Bronchial epithelial cell (primary cell): ENCODE data around the gene UPK3A. TPM values are rescaled to one million over a fixed set of nuclear protein-coding genes. Genes with fewer than 3 reads are reported as not detected.
"Not testable (repeated sequence)": the region's sequence is repeated elsewhere in the genome, so short reads cannot be mapped to it uniquely, and the experiment has no call there.

Source experiments
- DNase-seq: peaks from one replicate; pipeline ENCODE4 v3.0.0-alpha.2; 2010; ENCODE audit warnings: low read depth
- FAIRE-seq: peaks from 2 replicates; lab custom pipeline; 2011; peaks lifted over from hg19 to GRCh38; lab: Jason Lieb, UNC
- H3K27me3 ChIP-seq: 2 replicates; pipeline ENCODE4 v1.5.1; 2011; ENCODE audit warnings: low read length; ENCODE audit not compliant: control insufficient read depth, insufficient read depth
- H3K36me3 ChIP-seq: 2 replicates; pipeline ENCODE4 v1.5.1; 2011; ENCODE audit warnings: low read length; ENCODE audit not compliant: control insufficient read depth, insufficient read depth
- H3K4me3 ChIP-seq: 2 replicates; pipeline ENCODE4 v1.5.1; 2011; ENCODE audit warnings: mild to moderate bottlenecking, low read depth, low read length, control low read depth
- total RNA-seq: library from RNA; depleted of rRNA; stranded (reverse); fragments of >200 nt; gene quantifications from 2 replicates; pipeline ENCODE4 v1.2.1, GENCODE V29; 2014
- TF ChIP-seq, protein P1 (sequence below): IDR thresholded peaks from 2 replicates; pipeline ENCODE4 v1.5.1; 2011; ENCODE audit warnings: mild to moderate bottlenecking, moderate library complexity, low read length, control low read depth, inconsistent platforms; ENCODE audit not compliant: insufficient read depth, severe bottlenecking

Gene UPK3A
- total RNA-seq, 1 donor from 2014 or later = not detected

DNA sequence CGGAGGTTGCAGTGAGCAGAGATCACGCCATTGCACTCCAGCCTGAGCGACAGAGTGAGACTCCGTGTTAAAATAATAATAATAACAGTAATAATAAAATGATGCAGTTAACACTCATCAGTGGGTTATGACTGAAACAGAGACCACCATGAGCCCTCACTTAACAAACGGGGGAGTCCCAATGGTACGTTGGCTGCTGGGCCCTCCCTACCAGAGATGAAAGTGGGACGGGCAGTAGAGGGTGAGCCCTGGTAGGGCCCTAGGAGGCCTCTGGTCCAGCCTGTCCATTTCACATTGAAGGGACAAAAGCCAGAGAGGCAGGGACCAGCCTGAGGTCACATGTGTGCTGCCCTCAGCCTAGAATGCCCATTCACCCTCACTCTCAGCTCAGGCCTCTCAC, 30.4 kb upstream of the UPK3A start:
- TF ChIP-seq, protein P1, sequence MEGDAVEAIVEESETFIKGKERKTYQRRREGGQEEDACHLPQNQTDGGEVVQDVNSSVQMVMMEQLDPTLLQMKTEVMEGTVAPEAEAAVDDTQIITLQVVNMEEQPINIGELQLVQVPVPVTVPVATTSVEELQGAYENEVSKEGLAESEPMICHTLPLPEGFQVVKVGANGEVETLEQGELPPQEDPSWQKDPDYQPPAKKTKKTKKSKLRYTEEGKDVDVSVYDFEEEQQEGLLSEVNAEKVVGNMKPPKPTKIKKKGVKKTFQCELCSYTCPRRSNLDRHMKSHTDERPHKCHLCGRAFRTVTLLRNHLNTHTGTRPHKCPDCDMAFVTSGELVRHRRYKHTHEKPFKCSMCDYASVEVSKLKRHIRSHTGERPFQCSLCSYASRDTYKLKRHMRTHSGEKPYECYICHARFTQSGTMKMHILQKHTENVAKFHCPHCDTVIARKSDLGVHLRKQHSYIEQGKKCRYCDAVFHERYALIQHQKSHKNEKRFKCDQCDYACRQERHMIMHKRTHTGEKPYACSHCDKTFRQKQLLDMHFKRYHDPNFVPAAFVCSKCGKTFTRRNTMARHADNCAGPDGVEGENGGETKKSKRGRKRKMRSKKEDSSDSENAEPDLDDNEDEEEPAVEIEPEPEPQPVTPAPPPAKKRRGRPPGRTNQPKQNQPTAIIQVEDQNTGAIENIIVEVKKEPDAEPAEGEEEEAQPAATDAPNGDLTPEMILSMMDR = no peak
- DNase-seq (no peak), FAIRE-seq (no peak)
- H3K27me3 ChIP-seq = no peaks in the 10 kb centered on the region
- no peak overlapping the region for H3K4me3 ChIP-seq
- H3K36me3 ChIP-seq = no peaks in the 10 kb centered on the region

DNA sequence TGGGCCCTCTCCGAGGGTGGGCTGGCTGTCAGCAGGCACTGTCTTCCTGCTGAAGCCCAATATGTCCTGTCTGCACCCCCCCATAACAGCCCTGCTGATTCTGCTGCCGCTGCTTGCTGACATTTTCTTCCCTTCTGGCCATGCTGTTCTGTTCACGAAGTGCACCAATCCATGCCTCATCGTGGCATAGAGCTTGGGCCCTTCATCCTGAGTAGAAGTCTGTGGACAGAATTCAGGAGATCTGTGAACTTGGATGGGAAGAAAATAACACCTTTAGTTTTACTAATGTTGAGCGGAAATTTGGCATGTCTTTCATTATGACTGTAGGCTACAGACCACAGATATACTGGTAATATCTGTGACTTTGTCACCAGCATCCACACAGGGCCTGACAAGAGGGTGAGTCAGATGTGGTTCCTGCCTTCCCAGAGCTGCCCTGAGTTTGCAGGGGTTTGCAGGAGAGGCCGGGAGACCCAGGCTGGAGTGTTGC, 29.9 kb upstream of the UPK3A start:
- TF ChIP-seq, protein P1 = no peak
- Histone ChIP-seq H3K36me3 (no peaks in the 10 kb centered on the region), H3K27me3 (no peaks in the 10 kb centered on the region), H3K4me3 (no peak overlapping the region)
- FAIRE-seq = no peak
- DNase-seq = no peak

DNA sequence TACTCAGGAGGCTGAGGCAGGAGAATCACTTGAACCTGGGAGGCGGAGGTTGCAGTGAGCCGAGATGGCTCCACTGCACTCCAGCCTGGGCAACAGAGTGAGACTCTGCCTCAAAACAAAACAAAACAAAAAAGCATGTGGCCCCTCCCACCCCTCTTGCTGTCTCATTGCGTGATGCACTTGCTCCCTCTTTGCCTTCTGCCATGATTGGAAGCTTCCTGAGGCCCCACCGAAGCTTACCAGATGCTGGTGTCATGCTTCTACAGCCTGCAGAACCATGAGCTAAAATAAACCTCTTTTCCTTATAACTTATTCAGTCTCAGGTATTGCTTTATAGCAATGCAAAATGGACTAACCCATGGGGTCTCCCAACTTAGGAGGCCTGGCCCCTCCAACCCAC, 26.8 kb upstream of the UPK3A start:
- FAIRE-seq, DNase-seq, H3K36me3 ChIP-seq, H3K4me3 ChIP-seq, H3K27me3 ChIP-seq: not testable (repeated sequence)

DNA sequence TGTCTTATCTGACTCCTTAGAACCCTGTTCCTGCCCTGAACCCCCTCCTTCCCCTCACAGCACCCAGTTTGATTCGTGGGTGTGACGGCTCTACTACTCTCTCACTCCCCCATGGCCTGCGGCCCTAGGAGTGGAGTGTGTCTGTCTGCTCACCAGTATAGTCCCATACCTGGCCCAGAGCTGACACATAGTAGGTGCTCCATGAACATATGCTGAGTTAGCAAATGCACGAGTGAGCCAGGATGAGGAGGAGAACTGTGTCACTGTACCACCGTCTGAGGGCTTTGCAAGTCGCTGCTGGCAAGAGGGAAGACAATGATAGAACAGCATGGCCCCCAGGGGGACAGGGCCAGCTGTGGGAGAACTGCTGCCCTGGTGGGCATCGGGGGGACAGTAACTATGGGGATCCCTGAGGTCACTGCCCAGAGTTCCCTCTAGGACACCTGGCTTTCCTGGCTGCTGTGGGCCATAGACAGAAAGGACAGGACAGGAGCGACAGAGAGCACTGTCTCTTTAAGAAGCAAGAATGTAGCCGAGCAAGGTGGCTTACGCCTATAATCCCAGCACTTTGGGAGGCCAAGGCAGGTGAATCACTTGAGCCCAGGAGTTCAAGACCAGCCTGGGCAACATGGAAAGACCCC, 24.9 kb upstream of the UPK3A start:
- Histone ChIP-seq H3K4me3 (no peak overlapping the region), H3K27me3 (peaks cover 2% of the 10 kb centered on the region), H3K36me3 (no peaks in the 10 kb centered on the region)
- TF ChIP-seq, protein P1 = no peak
- no peak for FAIRE-seq
- DNase-seq = no peak

DNA sequence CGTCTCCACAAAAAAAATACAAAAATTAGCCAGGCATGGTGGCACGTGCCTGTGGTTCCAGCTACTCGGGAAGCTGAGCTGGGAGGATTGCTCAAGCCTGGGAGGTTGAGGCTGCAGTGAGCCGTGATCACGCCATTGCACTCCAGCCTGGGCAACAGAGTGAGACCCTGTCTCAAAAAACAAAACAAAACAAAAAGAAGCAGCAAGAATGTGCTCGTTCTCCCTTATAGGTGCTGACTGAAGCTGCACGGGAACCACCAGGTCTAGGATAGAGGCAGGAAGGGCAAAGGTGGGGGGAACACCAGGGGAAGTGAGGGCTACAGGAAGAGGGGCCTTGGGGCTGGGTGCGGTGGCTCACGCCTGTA, 24.4 kb upstream of the UPK3A start:
- DNase-seq, H3K36me3 ChIP-seq, FAIRE-seq, H3K4me3 ChIP-seq, H3K27me3 ChIP-seq: not testable (repeated sequence)

DNA sequence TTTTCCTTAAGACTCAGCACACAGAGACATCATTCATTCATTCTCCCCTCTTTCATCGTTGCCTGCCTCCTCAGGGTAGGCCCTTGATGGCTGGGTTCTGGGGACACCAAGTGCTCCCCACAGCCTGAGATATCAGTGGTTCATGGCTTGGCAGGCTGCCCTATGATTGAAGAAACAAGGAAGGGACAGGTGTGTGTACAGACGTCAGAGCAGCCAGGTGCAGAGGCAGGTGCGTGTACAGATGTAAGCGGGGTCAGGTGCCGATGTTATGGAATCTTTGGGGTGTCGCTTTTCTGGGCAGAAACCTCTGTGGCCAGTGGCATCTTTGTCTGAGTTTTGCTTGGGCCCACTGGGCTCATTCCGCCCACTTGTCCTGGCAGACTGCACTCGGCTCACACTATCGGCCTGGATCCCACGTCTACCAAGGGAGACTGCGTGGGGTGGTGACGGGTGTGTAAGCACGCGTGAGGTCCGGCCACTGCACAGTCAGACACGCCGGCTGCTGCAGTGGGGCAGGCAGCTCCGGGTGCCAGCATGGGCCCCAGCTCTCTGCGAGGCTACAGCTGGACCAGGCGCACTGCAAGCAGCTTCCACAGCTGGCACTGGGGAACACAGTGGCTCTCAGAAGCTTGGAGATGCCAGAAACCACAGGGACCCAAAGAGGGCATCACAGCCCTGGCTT, 23.2 kb upstream of the UPK3A start:
- no peak overlapping the region for H3K4me3 ChIP-seq
- TF ChIP-seq, protein P1 = no peak
- H3K27me3 ChIP-seq = peaks cover 2% of the 10 kb centered on the region
- no peak for DNase-seq
- no peaks in the 10 kb centered on the region for H3K36me3 ChIP-seq
- FAIRE-seq = no peak
